SK-N-MC (cell line): ENCODE results near the gene RNF2.
"Not testable (repeated sequence)": the region's sequence is repeated elsewhere in the genome, so short reads cannot be mapped to it uniquely, and the experiment has no call there.

Experiments used
- DNase-seq: peaks from one replicate; pipeline ENCODE4 v3.0.0-alpha.2; 2011; ENCODE audit warnings: low read depth, low spot score
- H3K27ac ChIP-seq: fragments of 200-600 bp; sonication (generic); 2 replicates; pipeline ENCODE4 v1.5.1; 2016; ENCODE audit warnings: mixed run types
- H3K36me3 ChIP-seq: fragments of 200-600 bp; sonication (generic); 2 replicates; pipeline ENCODE4 v1.6.1; 2017; ENCODE audit warnings: antibody characterized with exemption, low read length, mixed read lengths; ENCODE audit not compliant: insufficient read depth
- H3K4me3 ChIP-seq: fragments of 200-600 bp; sonication (generic); 2 replicates; pipeline ENCODE4 v1.5.1; 2016
- H3K9ac ChIP-seq: fragments of 200-600 bp; sonication (generic); 2 replicates; pipeline ENCODE4 v1.8.0; 2017; ENCODE audit warnings: mixed run types, mixed read lengths; ENCODE audit not compliant: insufficient read length
- H3K9me3 ChIP-seq: fragments of 200-600 bp; sonication (generic); 2 replicates; pipeline ENCODE4 v1.6.1; 2017; ENCODE audit warnings: low read depth, mild to moderate bottlenecking, antibody characterized with exemption, low read length, moderate library complexity, mixed read lengths
- EZH2 ChIP-seq: fragments of 200-600 bp; sonication (generic); IDR thresholded peaks from one replicate; pipeline ENCODE4 v1.6.1; 2017; ENCODE audit warnings: antibody characterized with exemption
- FOXP2 ChIP-seq: optimal IDR thresholded peaks from 2 replicates; pipeline ENCODE3; 2011; ENCODE audit warnings: mild to moderate bottlenecking, moderate library complexity; ENCODE audit not compliant: insufficient read depth; ENCODE audit errors: extremely low read length, control extremely low read depth
- POLR2AphosphoS5 ChIP-seq: IDR thresholded peaks from 2 replicates; pipeline ENCODE4 v1.6.1; 2012; ENCODE audit warnings: mild to moderate bottlenecking, low read depth, low read length, borderline replicate concordance

RNF2 gene

GRCh38 chr1:185058876-185059275 is 13.5 kb downstream of the RNF2 start:
- H3K27ac ChIP-seq = peak overlapping the region; percentile 84
- H3K9me3 ChIP-seq = peaks cover 3% of the 10 kb centered on the region; the same call in 1 of the 2 replicates
- TF ChIP-seq FOXP2 = no peak
- no peak for TF ChIP-seq EZH2
- TF ChIP-seq POLR2AphosphoS5 = no peak
- H3K36me3 ChIP-seq = peaks cover 32% of the 10 kb centered on the region
- DNase-seq = no peak
- H3K4me3 ChIP-seq = peak overlapping the region; percentile 21
- peak overlapping the region; percentile 44 for H3K9ac ChIP-seq

DNA sequence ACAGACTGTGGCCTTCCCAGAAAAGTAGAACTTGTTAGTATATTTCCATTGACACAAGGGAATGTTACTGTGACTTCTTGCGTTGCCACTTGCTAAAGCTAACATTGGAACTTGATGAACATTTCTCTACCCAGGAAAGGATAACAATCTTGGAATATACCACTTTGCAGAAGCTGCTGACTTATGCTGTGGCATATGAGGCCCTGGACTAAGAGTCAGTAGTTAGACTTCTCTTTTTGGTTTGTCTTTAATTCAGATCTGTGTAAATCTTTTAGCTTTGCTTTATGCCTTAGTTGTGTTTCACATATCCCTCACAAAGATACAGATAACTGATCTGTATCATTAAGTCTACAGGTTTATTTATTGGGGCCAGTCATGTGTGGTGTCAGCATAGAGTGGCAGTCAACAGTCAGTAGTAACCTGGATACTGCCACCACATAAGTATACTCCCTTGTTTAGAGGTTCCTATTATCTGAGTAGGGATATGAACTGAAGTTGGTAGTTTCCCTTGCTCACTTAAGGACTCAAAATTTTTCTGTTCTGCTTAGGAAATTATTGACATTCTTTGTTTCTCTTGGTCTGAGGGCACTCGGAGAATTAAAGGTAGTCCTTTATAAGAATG is 14.7 kb downstream of the RNF2 start:
- H3K27ac ChIP-seq = no peak overlapping the region
- H3K36me3 ChIP-seq = peaks cover 37% of the 10 kb centered on the region
- no peak overlapping the region for H3K4me3 ChIP-seq
- H3K9ac ChIP-seq = no peak overlapping the region
- no peaks in the 10 kb centered on the region; the same call in 1 of the 2 replicates for H3K9me3 ChIP-seq
- DNase-seq = no peak
- no peak for TF ChIP-seq EZH2
- TF ChIP-seq FOXP2 = no peak
- no peak for TF ChIP-seq POLR2AphosphoS5

DNA sequence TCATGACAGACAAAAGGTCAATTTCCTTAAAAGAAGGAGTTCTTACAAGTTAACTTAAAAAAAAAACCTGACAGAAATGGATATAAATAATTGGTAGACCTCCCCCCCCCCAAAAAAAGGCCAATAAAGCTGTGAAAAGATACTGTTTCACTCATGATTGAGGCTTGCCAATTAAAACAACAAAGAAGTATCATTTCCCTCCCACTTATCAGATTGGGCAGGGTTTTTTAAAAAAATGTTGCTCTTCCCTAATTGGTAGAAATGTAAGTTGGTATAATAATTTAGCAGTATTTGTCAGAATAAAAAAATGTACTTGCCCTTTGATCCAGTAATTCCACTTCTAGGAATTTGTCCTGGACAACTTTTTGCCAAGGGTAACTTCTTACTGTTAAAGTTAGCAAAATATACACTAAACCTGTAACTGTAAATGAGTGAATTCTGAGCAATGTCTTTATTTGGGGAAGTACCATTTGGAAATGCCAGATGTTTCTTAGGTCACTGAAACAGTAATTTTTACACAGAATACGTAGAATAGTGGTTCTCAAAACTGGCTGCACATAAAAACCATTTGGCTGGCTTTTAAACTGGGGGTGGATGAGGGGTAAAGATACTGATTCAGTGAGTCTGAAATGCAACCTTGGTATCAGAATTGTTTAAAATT is 17.5 kb downstream of the RNF2 start:
- no peak for DNase-seq
- Histone ChIP-seq H3K4me3 (no peak overlapping the region), H3K9me3 (no peaks in the 10 kb centered on the region; the same call in 1 of the 2 replicates), H3K9ac (no peak overlapping the region), H3K27ac (no peak overlapping the region), H3K36me3 (peaks cover 45% of the 10 kb centered on the region)
- TF ChIP-seq EZH2 (no peak), POLR2AphosphoS5 (no peak), FOXP2 (no peak)

- no peak for DNase-seq
- Histone ChIP-seq H3K9ac (no peak overlapping the region), H3K9me3 (no peaks in the 10 kb centered on the region; the same call in 1 of the 2 replicates), H3K4me3 (no peak overlapping the region), H3K36me3 (peaks cover 43% of the 10 kb centered on the region), H3K27ac (no peak overlapping the region)
- TF ChIP-seq FOXP2 (no peak), POLR2AphosphoS5 (no peak), EZH2 (no peak)
These were observed 18.4 kb downstream of the RNF2 start for GRCh38 chr1:185063719-185064118.

DNA sequence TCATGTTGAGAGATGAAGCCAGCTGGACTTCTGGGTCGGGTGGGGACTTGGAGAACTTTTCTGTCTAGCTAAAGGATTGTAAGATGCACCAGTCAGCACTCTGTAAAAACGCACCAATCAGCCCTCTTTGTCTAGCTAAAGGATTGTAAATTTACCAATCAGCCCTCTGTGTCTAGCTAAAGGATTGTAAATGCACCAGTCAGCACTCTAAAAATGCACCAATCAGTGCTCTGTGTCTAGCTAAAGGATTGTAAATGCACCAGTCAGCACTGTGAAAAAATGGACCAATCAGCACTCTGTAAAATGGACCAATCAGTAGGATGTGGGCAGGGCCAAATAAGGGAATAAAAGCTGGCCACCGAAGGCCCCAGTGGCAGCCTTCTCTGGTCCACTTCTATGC is 19.6 kb downstream of the RNF2 start:
- H3K9ac ChIP-seq, H3K9me3 ChIP-seq, DNase-seq, H3K4me3 ChIP-seq, H3K27ac ChIP-seq: not testable (repeated sequence)
- peaks cover 36% of the 10 kb centered on the region for H3K36me3 ChIP-seq

GRCh38 chr1:185066181-185066580 is 20.8 kb downstream of the RNF2 start:
- Histone ChIP-seq H3K4me3 (no peak overlapping the region), H3K9ac (no peak overlapping the region), H3K36me3 (peaks cover 34% of the 10 kb centered on the region), H3K9me3 (no peaks in the 10 kb centered on the region; the same call in 1 of the 2 replicates), H3K27ac (no peak overlapping the region)
- TF ChIP-seq EZH2 = no peak
- no peak for TF ChIP-seq POLR2AphosphoS5
- TF ChIP-seq FOXP2 = no peak
- no peak for DNase-seq

- no peak overlapping the region for H3K4me3 ChIP-seq
- no peak overlapping the region for H3K27ac ChIP-seq
- peaks cover 36% of the 10 kb centered on the region for H3K36me3 ChIP-seq
- no peak for DNase-seq
- no peaks in the 10 kb centered on the region; the same call in 1 of the 2 replicates for H3K9me3 ChIP-seq
- H3K9ac ChIP-seq = no peak overlapping the region
- TF ChIP-seq POLR2AphosphoS5 (no peak), EZH2 (no peak), FOXP2 (no peak)
These were observed 23.0 kb downstream of the RNF2 start for GRCh38 chr1:185068341-185068740.

GRCh38 chr1:185069202-185069772 is 23.9 kb downstream of the RNF2 start:
- Histone ChIP-seq H3K36me3 (peaks cover 34% of the 10 kb centered on the region), H3K27ac (no peak overlapping the region), H3K9ac (no peak overlapping the region), H3K4me3 (no peak overlapping the region), H3K9me3 (no peaks in the 10 kb centered on the region; the same call in 1 of the 2 replicates)
- no peak for DNase-seq
- no peak for TF ChIP-seq FOXP2
- TF ChIP-seq EZH2 = no peak
- TF ChIP-seq POLR2AphosphoS5 = no peak
